GM21367 (cell line): ENCODE data around the gene CD2AP.
"Not testable (repeated sequence)": the region's sequence is repeated elsewhere in the genome, so short reads cannot be mapped to it uniquely, and the experiment has no call there.

Experiments used
- ATAC-seq: cut with Tn5 transposase; IDR thresholded peaks from one replicate; pipeline ENCODE4 v1.9.1; 2021; ENCODE audit not compliant: unreplicated experiment

Gene CD2AP

DNA sequence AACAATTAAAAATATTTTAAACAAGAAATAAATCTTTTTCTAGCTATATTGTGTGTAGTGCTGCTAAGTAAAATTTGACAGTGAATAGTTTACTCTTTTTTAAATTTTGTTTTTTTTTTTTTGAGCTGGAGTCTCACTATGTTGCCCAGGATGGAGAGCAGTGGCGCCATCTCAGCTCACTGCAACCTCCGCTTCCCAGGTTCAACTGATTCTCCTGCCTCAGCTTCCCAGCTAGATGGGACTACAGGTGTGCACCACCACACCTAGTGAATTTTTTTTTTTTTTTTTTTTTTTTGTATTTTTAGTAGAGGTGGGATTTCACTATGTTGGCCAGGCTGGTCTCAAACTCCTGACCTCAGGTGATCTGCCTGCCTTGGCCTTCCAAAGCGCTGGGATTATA is 75.7 kb downstream of the CD2AP start:
- ATAC-seq, result not testable (repeated sequence)

DNA sequence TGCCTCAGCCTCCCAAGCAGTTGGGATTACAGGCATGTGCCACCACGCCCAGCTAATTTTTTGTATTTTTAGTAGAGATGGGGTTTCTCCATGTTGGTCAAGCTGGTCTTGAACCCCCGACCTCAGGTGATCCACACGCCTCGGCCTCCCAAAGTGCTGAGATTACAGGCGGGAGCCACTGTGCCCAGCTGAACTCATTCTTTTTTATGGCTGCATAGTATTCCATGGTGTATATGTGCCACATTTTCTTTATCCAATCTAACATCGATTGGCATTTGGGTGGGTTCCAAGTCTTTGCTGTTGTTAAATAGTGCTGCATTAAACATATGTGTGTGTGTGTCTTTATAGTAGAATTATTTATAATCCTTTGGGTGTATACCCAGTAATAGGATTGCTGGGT is 78.9 kb downstream of the CD2AP start:
- ATAC-seq, result not testable (repeated sequence)

DNA sequence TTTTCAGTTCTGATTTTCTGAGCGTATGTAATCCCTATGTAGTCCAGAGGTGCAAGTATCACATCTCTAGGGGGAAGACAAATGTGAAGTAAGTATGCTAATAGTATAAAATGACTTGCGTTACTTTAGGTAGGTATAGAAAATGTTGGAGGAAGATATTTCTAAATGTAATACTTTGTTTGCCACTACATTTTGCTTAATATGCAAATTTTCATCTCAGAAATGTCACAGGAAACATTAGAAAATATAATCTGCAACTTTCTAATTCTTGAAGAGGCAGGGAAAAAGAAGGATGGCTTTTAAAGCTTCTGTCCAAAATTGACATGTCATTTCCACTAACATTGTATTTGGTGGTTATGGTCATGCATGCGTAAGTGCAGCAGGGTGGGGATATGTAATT is 85.6 kb downstream of the CD2AP start:
- no peak for ATAC-seq

- not testable (repeated sequence) for ATAC-seq
Measured at GRCh38 chr6:47566602-47567001, 89.0 kb downstream of the CD2AP start.

- no peak for ATAC-seq
Measured at GRCh38 chr6:47567586-47567985, 90.0 kb downstream of the CD2AP start.

DNA sequence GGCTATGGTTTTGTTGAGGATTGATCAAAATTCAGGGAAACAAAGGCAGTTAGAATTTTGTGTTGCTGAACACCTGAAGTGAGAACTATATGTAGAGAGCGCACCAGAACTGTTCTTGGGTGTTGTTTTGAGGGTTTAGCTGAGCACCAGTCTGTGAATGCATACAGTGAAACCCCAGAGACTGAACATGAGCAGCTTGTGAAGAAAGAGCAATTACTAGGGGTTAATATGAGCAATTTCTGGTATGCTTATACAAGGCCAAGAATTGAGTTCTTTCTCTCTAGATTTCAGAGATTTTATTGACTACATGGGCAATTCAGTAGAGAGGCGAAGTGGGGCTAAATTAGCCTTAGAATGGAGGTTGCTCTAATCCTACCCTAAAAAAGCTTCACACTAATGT is 93.9 kb downstream of the CD2AP start:
- no peak for ATAC-seq

- no peak for ATAC-seq
Measured at GRCh38 chr6:47573109-47573508, 95.5 kb downstream of the CD2AP start.

DNA sequence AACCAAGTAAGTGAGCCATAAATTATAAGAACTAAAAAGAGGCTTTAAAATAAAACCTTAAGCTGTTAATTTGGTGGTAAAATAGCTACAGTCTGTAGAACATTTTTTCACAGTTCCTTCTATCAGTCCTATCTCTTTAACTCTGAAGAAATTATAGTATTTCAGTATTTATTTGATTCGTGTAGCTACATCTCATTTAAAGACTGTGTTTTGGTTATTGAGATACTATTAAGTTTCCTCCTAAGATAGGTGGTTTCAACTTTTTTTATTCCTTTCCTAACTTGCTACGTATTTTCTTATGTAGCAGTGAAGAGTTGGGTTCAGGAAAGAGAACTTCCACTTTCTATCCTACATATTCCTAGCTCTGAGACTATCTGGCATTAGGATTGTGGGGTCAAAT is 97.2 kb downstream of the CD2AP start:
- no peak for ATAC-seq

GRCh38 chr6:47579040-47579439 is 101.5 kb downstream of the CD2AP start:
- ATAC-seq, result no peak

- ATAC-seq, result peak; percentile 89
Measured at GRCh38 chr6:47581591-47581990, 104.0 kb downstream of the CD2AP start.

DNA sequence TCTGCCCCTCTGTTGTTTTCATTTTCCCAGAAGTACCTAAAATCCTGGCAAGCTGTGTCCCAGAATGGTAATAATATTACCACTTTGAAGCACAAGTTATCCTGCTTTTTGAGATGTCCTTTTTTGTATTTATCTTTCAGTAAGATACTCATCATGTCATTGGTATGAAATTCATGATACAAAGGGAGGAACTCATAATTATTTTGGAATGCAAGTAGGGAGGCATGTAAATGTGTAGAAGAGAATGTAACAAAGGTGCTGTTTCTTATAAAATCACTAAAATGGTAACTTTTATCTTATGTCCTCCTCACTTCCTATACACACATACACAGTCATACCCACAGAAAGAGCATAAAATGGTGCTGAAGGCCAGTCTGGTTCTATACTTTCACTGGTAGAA is 109.9 kb downstream of the CD2AP start:
- ATAC-seq, result no peak

- no peak for ATAC-seq
Measured at GRCh38 chr6:47592131-47592840, 114.7 kb downstream of the CD2AP start.

DNA sequence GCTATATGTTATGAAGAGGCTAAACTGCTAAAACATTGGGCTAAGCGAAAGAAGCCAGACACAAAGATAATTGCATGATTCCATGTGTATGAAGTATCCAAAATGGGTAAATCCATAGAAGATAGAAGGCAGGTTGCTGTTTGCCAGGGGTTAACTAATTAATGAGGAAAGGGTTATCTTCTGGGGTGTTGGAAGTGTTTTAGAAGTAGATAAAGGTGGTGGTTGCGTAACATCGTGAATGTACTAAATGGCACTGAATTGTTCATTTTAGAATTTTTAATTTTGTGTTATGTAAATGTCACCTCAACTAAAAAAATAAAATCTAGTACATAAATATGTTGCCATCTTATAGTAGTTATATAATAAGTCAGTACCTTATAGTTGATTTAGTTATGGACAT is 116.4 kb downstream of the CD2AP start:
- no peak for ATAC-seq

GRCh38 chr6:47595785-47596184 is 118.2 kb downstream of the CD2AP start:
- ATAC-seq, result no peak

DNA sequence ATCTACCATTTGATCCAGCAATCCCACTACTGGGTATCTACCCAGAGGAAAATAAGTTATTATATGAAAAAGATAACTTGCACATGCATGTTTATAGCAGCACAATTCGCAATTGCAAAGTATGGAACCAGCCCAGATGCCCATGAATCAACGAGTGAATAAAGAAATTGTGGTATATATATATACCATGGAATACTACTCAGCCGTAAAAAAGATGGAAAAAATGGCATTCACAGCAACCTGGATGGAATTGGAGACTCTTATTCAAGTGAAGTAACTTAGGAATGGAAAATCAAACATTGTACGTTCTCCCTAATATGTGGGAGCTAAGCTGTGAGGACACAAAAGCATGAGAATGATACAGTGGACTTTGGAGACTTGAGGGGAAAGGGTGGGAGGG is 120.8 kb downstream of the CD2AP start:
- ATAC-seq, result no peak

DNA sequence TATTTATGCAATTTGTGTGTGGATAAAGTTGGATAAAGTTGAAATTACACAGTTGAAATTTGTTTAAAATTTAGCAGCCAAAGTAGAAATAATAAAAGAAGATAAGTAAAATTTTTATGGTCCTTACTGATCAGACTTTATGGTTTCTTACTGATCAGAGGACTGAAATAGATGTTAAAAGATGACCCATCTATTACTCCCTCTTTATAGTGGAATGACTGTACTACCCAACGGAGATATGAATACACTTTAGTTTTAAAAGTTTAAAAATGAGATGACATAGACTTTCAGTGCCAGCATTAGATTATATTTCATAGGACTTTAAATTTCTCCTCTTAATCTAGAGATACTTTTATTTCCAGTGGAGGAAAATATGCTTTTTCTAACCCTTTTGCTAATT is 121.9 kb downstream of the CD2AP start:
- ATAC-seq, result no peak

DNA sequence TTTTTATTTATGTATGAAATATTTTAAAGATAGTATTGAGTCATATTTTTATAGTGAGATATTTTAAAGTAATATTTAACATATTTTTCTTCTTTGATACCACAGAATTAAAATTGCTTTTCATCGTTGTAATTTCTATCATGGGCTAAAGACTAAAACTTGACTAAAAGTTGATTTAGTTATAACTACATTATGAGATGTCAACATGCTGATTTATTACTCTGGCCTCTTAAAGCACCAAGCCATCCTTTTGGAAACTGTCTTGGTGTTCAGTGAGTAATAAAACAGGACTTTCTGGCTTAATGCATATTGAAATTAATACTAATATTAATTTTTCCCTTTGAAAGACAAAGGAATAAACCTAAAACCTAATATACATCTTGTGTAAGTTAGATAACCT is 125.6 kb downstream of the CD2AP start:
- ATAC-seq, result no peak

DNA sequence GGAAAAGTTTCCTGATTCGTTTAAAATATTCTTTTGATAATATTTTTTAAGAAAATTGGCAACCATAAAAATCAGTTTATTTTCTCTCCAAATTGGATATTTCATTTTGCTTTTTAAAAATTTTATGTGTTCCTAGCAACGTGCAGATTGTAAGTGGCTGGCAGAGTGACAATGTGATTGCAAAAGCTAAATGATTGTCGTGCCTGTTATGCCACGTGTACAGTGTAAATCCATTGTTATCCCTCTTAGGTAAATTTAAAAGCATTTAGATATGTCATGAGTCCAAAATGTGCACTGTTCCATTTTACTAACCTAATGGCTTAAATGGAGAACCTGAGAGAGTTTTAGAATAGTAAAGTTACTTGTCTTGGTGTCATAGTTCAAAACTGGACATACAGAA is 126.4 kb downstream of the CD2AP start:
- no peak for ATAC-seq

DNA sequence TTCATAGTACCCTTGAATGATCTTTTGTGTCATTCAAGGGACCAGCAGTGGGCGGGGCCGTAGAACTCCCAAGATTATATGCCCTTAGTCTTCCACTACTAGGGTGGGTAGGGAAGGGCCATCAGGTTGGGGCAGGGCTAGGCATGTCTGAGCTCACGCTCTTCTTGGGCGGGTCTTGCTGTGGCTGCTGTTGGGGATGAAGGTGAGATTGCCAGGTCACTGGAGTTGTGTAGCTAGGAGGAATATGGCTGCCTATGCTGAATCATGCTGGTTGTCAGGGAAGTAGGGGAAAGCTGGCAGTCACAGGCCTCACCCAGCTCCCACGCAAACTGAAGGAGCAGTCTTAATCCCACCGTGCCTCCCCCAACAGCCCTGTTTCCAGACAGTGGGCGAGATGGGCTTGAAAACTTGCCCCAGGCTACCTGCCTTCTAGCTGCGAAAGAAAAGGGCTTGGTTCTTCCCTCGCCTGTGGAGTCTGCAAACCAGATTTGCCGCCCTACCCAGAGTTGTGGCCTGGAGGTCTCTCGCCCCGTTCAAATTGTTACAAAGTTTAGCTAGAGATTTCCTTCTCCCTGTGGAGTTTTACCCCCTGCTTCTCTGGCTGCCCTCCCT is 144.4 kb downstream of the CD2AP start:
- no peak for ATAC-seq

DNA sequence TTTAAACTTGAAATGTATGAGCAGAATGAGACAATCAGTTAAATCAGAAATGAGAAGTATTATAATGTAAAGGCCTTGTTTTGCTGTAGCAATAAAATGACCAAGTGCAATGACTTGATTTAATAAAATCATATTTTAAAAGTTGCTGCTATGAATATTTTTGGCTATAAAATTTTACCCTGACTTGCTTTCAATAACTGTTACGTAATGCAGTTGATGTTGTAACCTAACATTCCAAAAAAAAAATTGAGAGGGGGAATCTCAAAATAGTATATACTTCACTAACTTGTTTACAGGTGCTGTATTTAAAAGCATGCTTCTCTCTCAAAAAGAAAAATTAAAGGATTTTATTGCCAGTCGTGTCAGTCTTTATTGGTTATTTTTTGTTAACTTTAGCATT is 149.2 kb downstream of the CD2AP start:
- no peak for ATAC-seq

DNA sequence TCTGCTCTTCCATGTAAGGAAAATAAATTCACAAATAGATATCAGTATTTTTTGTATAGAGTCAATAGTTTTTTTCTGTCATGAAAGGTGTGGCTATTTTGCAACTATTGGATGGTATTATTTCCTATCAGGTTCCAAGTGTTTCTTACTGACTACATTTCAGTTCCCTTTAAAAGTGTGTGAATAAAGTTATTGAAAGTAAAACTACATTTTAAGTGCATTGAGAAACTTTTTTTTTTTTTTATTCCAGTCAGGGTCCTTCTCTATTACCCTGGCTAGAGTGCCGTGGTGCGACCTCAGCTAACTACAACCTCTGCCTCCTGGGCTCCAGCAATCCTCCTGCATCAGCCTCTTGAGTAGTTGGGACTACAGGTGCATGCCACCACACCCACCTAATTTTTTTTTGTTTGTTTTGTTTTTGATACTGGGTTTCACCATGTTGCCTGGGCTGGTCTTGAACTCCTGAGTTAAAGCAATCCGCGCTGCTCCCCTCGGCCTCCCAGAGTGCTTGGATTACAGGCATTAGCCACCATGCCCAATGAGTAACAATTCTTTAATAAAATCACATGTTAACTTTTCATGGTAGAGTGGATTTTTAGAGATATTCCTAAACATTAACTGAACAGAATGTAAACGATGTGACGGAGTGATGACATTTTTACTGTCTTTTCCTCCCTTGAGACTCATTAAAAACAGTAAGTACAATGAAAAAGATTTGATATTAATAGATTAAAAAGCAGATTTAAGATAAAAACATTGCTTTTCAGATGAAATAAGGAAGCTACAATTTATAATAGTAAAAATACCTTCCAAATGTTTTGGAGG is 151.1 kb downstream of the CD2AP start:
- no peak for ATAC-seq

- ATAC-seq, result no peak
Measured at GRCh38 chr6:47629954-47630353, 152.4 kb downstream of the CD2AP start.
